HG02759 (cell line): Measurements from ENCODE around the gene CHRD.

Source experiments
- ATAC-seq: cut with Tn5 transposase; IDR thresholded peaks from one replicate; pipeline ENCODE4 v1.9.1; 2021; ENCODE audit warnings: mild to moderate bottlenecking, moderate library complexity; ENCODE audit not compliant: unreplicated experiment

The CHRD gene

GRCh38 chr3:184346480-184347190 lies 33.2 kb upstream of the CHRD start:
- no peak for ATAC-seq

- no peak for ATAC-seq
Measured at GRCh38 chr3:184347321-184348056, 32.4 kb upstream of the CHRD start.

- ATAC-seq = no peak
Measured at GRCh38 chr3:184348057-184348382, 31.8 kb upstream of the CHRD start.

GRCh38 chr3:184349563-184350470 lies 30.0 kb upstream of the CHRD start:
- no peak for ATAC-seq

GRCh38 chr3:184350618-184351017 lies 29.2 kb upstream of the CHRD start:
- no peak for ATAC-seq

- no peak for ATAC-seq
Measured at GRCh38 chr3:184351511-184352148, 28.2 kb upstream of the CHRD start.

- ATAC-seq = no peak
Measured at GRCh38 chr3:184352149-184352785, 27.6 kb upstream of the CHRD start.

- ATAC-seq = no peak
Measured at GRCh38 chr3:184352897-184353545, 26.8 kb upstream of the CHRD start.

- ATAC-seq = no peak
Measured at GRCh38 chr3:184353546-184353941, 26.3 kb upstream of the CHRD start.

- peak; percentile 49 for ATAC-seq
Measured at GRCh38 chr3:184354121-184354728, 25.6 kb upstream of the CHRD start.

- ATAC-seq = no peak
Measured at GRCh38 chr3:184354754-184355153, 25.1 kb upstream of the CHRD start.

- ATAC-seq = no peak
Measured at GRCh38 chr3:184355261-184356040, 24.4 kb upstream of the CHRD start.

- no peak for ATAC-seq
Measured at GRCh38 chr3:184357248-184358123, 22.4 kb upstream of the CHRD start.

GRCh38 chr3:184358124-184358767 lies 21.6 kb upstream of the CHRD start:
- ATAC-seq = no peak

- no peak for ATAC-seq
Measured at GRCh38 chr3:184358921-184359350, 20.9 kb upstream of the CHRD start.

GRCh38 chr3:184359610-184360009 lies 20.2 kb upstream of the CHRD start:
- no peak for ATAC-seq
